ENCODE results near the gene RASGEF1C.

GRCh38 chr5:180179442-180180420 is 29.3 kb downstream of the RASGEF1C start:
- TF ChIP-seq YBX1 (IDR thresholded peaks at IDR 0.05) (no peak), ZBTB11 (CRISPR knock-in tag; IDR thresholded peaks at IDR 0.05) (no peak), FOXK2 (IDR thresholded peaks at IDR 0.05) (no peak)

Measured in GM12878 (cell line).